NCI-H1092 treated with DMSO at 0.1 percent for 48 hours (cell line): Measurements from ENCODE around the gene ANKRD1.

ENCODE experiments used
- DNase-seq: peaks from one replicate; lab custom pipeline; 2025; lab: John Stamatoyannopoulos, UW

Gene ANKRD1

DNA sequence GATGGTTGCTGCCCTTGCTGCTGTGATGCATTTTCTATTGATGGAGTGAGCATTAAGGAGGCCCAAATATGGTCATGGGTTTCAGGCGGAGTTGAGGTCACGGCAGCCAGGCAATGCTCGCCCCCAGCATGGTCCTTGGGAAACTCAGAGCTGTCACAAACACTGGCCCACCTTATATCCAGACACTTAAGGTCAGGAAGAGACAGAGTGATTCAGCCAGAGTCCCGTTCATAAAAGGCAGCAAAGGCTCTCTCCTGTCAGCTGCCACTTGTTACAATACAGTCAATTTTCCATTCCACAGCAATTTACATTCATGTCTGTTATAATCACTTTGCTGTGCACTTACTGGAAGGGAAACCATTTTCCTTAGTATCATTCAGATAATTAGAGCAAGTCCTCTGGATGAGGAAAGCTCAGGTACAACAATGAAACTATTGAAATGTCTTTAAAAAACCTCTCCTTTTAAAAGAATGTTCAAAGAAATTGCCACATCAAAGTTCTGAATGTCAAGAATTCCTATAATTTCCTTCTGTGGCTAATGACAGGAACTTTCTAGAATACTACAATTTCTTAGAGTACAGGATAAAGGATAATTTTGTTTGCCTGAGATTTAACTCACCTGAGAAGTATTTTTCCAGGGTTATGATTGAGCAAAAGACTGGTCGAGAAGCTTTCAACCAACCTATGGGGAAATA lies 14.8 kb upstream of the ANKRD1 start:
- no peak for DNase-seq

DNA sequence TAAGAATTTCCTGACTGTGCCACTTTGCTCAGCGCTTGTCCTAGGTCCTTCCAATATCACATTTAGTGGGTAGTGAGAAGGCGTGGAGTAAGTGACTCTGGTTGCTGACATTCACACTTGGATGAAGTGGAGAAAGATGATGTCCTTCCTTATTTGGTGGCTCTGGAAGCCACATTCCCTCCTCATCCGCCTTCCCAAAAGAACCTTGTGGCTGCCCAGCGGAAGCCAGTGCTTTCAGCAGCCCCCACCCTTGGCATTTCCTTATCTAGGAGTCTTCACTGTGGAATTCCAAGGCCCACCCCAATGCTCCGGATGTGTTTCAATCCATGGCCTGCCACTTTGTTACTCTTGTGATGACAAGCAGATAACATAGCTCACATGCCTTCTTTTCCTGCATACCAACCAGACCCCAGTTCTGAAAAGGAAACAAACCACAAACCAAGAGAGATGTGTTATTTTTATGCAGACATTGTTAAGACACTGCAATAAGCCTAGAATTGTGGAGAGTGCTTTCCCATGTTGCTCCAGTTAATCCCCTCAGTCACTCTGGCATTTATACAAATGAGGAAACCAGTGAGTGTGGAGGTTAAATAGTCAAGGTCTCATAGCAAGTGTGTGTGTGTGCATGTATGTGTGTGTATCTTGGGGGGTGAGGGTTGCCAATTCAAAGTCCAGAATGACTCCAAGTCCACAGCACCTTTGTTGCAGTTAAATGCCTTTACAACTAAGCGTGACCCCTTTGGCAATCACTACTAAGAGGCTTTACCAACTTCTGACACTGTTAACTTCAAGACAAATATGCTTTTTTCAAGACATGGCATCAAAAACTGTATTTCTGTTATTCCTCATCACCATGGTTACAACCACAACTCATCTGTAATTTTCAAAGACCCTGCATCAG lies 10.3 kb upstream of the ANKRD1 start:
- DNase-seq = no peak

GRCh38 chr10:90930070-90930837 lies 9.4 kb upstream of the ANKRD1 start:
- DNase-seq = no peak

- DNase-seq = no peak
Measured at GRCh38 chr10:90929179-90929578, 8.3 kb upstream of the ANKRD1 start.

- DNase-seq = no peak
Measured at GRCh38 chr10:90927293-90927692, 6.4 kb upstream of the ANKRD1 start.

- no peak for DNase-seq
Measured at GRCh38 chr10:90925079-90926029, 4.5 kb upstream of the ANKRD1 start.

DNA sequence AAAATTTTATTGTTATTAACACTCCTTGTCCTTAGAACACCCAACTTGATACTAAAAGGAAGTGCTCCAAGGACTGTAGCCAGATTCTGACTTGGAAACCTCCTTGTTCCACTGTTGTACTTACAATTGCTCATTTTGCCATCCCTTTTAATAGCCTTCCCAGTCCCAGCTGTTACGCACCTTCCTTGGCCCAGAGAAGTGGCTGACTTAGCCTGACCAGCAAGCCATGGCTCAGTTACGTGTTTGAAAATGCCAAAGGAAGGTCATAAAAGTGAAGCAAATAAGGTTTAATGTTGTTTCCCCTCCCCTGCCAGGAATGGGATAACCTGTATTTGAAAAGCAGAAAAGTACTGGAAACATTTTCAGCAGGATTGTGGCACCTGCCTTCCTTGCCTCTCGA lies 3.7 kb upstream of the ANKRD1 start:
- no peak for DNase-seq

DNA sequence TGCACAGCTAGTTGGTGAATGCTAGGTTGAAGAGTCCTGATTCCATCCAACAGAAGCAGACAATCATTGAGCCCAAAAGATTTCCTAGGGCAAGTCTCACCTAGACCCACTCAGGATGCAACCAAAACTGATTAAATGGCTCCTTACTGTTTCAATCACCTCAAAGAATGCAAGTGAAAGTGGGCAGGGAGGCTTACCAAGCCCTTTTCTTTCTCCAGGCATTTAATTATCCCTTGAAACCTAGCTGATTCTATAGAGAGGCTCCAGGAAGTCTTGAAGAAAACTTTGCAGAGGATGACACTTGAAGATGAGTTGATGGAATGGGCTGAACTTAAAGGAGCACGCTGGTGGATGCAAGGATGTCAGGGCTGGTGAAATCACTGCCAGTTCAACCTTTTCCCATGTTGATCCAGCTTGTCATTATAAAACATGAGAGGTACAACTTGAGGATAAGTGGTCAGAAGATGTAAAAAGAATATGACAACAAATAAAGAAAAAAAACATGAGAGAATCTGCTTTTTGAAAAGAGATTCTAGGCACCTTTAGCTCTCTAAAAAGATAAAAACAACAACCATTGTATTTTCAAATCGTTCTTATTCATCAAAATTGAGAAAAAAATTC lies 2.3 kb upstream of the ANKRD1 start:
- no peak for DNase-seq

DNA sequence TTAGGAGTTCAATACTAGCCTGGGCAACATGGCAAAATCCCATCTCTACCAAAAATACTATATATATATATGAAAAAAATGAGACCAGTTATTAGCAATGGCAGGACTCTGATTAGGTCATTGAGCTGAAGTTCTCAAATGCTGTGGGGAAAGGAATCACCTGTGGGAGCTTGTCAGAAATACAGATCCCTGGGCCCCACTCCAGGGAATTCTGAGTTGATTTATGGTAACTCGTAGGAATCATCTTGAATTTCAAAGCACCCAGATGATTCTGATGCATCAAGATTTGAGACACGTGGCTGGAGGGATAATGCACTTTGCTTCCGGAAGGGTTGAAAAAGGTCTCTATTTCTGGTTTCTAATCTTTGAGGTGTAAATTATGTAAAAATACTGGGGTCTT lies 1.0 kb upstream of the ANKRD1 start:
- no peak for DNase-seq

- DNase-seq = no peak
Measured at GRCh38 chr10:90919683-90920574, 958 bp downstream of the ANKRD1 start.

DNA sequence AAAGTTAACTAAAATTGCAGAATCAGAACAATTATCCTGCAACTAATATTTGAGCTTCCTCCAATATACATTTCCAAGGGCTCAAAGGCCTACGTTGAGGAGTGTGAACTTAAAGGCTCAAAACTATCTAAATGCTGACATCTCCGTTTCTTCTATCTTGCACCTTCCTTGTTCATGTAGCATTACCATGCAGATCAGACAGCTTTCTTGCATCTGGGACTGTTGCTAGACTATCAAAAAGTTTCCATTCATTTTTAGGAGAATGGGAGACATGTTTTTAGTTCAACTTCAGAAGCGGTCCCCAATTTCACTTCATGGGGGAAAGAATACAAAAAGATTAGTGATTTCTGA lies 2.9 kb downstream of the ANKRD1 start:
- no peak for DNase-seq

- no peak for DNase-seq
Measured at GRCh38 chr10:90917238-90917967, 3.5 kb downstream of the ANKRD1 start.

DNA sequence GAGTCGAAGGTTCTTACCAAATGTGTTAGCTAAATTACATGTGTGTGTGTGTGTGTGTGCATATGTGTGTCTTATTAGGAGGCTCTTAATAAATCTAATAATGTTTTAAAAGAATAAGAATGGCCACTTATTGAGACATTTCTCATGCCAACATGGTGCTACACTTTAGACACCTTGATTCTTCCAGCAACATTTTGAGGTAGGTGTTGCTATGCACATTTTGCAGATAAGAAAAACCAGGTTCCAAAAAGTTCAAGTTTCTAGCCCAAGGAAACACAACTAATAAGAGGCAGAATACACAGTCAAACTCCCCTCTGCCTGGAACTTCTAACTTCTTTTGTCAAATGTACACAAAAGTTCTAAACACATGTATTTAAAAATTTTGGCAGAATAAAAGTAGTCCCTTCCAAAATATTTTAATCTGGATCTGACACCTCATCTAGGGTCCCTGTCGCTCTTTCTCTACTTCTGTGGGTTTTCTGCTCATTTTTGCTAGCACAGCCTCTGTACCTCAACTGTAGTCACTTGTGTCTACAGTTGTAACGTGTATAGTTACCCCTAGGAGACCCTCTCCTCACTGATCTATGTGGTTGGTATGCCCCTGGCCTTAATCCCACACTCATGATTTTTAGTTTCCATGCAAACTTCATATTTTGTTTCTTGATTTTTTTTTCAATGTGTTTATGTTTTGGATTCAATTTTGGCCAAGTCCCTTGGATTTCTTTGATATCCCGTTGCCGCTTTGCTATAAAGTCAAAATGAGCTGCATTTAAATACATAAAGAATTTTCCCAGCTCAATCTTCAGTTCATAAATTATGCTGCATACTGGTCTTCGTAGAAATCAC lies 4.3 kb downstream of the ANKRD1 start:
- no peak for DNase-seq

DNA sequence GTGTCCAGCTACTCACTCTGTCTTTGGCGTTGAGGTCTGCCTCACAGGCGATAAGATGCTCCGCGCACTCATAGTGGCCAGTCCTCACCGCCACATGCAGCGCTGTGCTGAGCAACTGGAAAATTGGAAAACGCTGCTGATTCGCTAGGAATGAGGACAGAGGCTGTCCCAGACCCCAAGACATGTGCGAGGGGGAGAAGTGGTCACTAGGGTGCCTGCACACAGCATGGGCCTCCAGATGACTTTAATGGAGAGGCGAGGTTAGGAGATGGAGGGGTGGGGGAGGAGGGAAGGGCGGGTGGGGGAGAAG lies 5.2 kb downstream of the ANKRD1 start:
- no peak for DNase-seq

DNA sequence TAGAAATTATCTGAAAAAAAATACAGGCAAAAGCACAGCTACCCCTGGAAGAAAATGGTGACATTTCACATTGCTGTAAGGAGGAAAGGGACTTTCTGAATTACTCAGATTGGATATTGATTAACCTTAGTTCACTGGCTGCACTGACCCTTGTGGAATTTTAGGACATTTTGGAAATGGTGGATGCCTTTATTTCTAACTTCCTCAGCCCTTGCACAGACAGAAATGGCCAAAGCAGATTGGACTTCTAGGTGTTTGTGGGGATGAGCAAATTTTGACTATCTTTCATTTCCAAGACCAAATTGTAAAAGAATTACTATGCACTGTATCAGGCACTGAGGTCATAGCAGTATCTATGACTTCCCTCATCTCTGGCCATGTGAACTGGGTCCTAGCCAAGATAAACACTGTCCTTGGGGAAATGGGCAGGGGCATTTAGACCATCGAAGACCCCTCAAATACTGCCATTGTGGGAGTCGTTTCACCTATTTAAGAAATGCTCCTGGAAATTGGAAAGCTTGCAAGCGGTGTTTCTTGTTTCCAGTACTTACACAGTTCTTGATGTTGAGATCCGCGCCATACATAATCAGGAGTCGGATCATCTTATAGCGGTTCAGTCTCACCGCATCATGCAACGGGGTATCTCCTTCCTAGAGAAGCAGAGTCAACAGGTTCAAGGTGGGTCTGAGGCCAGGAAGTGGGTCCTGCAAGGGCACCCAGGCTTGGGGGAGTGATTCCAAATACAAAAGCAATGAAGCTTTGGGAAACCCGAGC lies 5.7 kb downstream of the ANKRD1 start:
- no peak for DNase-seq

DNA sequence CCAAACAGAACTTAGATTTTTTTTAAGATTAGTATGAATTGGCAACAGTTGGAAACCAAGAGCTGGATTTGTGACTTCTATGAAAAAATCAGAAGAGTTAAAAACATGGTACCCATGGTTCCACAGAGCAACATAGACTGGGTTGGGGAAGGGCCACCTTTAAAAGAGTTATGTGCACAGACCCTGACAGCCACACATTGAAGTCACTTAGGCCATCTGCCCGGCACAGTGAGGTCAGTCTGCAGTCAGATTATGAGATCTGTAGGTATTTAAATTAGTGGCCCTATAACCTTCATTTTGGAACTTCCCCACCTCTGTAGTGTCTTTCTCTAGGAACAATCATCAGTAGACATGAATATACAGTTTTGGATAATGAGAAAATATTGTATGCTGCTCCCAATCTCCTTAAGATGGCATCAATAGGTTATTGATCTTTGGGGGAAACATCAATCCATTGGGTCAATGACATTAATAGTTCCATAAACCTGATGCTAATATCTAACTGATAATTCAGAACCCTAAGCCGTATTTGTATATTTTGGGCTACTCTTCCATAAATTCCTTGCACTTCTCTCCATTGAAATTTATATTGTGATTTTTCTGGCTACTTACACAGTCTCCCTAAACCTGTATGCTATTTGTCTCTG lies 7.0 kb downstream of the ANKRD1 start:
- DNase-seq = no peak

- DNase-seq = no peak
Measured at GRCh38 chr10:90912854-90913479, 7.9 kb downstream of the ANKRD1 start.
